Erythroblast (primary cell): Measurements from ENCODE around the gene TSSK3.

Source experiments
- GATA1 ChIP-seq: IDR thresholded peaks from 2 replicates; pipeline ENCODE4 v1.6.1; 2011; ENCODE audit warnings: low read depth, mild to moderate bottlenecking, control low read depth, low read length, moderate library complexity
- POLR2A ChIP-seq: IDR thresholded peaks from 2 replicates; pipeline ENCODE4 v1.6.1; 2011; ENCODE audit warnings: mild to moderate bottlenecking, low read length

DNA sequence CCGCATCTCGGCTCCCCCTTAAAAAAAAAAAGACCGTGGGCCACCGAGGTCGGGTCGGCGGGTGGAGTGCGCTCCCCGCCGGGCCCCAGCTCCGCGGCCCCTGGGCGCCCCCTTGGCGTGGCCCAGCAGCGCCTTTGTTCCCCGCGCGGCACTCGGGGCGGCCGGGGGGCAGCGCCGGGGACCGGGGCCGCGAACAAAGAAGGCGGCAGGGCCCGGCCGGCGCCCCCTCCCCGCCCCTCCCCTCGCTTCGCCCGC lies 26.9 kb upstream of the TSSK3 start:
- TF ChIP-seq POLR2A (no peak), GATA1 (no peak)
